Measurements from ENCODE around the gene SPECC1.
"Not testable (repeated sequence)": the region's sequence is repeated elsewhere in the genome, so short reads cannot be mapped to it uniquely, and the experiment has no call there.

SPECC1 gene

DNA sequence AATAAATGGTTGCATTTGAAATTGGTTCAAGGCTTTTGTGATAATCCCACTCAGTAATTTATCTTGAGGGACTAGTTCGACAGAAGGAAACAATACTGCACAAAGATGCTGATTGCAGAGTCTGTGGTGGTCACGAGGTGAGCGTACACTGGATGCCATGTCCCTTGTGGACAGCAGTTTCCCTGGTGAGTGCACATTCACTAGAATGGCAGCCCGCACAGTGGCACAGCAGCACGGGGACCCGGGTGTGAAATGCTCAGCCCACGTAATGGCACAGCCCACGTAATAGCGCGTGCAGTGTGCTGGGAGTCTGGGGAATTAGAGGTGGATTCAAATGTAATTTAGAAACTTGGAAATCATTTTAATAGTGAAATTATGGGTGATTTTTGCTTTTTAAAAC, 304.1 kb downstream of the SPECC1 start:
- DNase-seq (ENCODE audit: low read depth): no peak

DNA sequence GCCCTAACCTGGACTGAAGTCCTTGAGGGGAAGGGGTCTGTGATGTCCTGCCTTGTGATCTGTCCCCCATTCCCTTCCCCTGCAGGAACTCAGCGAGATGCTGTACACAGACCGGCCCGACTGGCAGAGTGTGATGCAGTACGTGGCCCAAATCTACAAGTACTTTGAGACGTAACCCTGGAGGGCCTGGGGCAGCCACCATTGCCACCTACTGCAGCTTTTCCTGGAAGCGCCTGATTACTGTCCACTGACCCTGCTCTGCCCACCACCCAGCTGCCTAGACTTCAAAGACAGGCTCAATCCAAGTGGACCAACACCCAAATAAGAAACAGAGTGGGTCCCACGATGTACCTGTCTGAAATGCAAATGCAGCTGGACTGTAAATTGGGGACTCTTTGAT, 304.7 kb downstream of the SPECC1 start:
- DNase-seq (ENCODE audit: low read depth): no peak

DNA sequence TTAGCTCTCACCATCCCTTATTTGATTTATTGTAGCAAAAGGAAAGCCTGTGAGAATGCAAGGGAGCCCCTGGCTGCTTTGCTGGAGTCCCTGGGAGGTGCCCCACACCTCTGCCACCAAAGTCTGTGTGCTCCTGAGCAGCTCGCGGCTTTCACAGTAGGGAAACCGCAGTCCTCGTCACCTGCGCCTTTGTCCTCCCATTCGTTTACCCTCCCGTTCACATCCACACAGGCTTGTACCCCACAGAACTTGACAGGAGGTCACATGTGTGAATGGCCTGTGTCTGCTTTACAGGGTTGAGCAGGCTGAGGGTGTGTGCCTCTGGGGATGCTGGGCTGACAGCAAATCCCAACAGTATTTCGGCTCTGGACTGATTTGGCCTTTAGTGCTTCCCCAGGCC, 305.7 kb downstream of the SPECC1 start:
- no peak for DNase-seq (ENCODE audit: low read depth)

DNA sequence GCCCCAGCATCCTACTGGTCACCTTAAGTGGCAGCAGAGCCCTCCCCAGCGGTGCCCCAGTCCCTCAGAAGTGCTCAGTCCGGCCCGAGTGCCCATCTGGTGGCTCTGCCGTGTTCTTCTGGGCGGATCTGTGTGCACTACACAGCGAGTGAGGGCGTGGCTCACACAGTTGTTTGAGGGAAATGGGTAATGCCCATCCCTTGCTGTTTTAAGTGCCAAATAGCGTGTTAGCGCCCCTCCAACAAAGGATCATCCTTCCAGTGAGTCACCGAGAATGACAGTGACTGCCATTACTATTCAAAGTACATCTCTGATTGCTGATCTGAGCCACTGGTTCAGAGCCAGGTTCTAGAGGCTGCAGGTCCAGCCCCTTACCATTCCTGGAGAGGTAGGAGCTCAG, 306.2 kb downstream of the SPECC1 start:
- DNase-seq (ENCODE audit: low read depth): no peak

DNA sequence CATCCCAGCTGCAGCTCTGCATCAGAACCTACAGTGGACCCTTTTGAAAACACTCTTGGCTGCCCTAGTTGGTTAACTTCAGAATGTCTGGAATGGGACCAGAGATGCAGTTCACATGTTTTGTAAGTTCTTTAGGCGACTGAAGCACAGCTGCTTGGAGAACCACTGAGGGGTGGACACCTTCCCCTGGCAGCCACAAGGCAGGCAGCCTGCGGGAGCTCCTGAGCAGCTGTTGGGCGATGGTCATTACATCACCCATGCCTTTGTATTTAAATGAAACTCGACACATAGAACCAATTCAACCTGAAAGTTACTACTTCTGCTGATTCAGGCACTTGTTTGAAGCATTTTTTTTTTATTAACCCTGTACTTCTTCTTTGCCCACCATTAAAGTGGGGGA, 306.7 kb downstream of the SPECC1 start:
- DNase-seq (ENCODE audit: low read depth): no peak

DNA sequence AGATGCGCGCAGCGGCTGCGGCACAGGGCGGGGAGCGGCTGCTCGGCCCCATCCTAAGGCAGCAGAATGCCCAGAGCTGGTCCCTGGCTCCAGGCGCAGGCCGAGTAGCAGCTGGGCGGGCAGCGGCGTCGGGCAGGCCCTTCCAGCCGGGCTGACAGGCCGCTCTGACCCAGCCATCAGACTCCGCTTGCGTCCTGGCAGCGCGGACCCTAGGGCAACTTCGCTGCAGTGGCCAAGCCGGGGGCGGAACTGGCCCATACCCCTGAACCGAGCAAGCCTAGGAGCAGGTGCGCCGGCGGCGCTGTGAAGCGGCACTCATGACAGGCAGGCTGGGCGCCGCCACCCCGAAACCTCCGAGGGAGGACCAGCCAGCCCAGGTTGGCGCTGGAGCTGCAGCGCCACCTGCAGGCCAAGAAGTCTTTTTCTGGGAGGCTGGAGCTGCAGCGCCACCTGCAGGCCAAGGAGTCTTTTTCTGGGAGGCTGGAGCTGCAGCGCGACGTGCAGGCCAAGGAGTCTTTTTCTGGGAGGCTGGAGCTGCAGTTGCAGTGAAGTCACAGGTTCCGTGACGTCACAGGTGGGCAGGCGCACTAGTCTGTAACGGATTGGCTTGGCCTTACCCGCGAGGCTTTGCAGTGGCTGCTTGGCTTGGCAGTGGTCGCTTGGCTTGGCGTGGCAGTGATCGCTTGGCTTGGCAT, 311.5 kb downstream of the SPECC1 start:
- peak; percentile 57 for DNase-seq (ENCODE audit: low read depth)

DNA sequence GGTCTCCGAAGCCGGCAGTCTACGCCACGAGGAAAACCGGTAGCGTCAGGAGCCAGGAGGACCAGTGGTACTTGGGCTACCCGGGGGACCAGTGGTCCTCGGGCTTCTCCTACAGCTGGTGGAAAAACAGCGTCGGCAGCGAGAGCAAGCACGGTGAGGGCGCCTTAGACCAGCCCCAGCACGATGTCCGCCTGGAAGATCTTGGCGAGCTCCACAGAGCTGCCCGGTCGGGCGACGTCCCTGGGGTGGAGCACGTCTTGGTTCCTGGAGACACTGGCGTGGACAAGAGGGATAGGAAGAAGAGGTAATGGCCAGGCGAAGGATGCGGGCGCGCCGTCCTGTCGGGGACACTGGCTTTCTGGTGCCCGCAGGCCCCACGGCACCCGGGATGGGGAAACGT, 312.2 kb downstream of the SPECC1 start:
- DNase-seq (ENCODE audit: low read depth): not testable (repeated sequence)

DNA sequence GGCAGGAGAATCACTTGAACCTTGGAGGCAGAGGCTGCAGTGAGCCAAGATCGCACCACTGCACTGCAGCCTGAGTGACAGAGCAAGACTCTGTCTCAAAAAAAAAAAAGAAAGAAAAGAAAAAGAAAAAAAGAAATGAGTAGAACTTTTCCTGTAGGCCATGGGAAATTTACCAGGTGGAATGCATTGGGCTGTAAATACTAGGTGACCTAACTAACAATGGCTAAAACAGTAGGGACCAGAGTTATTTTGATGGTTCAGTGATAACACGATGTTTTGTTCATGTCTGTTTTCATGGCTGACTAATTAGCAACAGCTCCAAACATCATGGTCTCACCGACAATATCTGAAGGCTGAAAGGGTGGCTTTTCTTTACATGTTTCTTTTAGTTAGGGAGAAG, 318.6 kb downstream of the SPECC1 start:
- DNase-seq (ENCODE audit: low read depth): not testable (repeated sequence)

DNA sequence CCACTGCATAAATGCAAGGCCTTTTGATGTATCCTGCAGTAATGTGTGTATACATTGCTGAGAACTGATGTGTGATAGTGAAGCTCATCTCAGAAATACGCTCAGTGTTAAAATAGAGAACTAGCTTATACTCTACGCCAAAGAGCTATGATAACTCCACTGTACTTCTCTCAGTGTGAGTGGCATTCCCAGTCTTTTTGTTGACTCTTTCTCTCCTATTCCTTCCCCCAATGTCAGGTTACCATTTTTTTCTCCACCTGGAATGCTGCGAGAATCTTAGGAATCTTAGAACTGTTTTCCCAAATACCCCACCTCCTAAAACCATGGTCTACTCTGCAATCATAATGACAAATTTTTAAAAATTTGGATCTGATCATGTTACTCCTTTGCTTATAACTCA, 342.2 kb downstream of the SPECC1 start:
- DNase-seq (ENCODE audit: low read depth): not testable (repeated sequence)

DNA sequence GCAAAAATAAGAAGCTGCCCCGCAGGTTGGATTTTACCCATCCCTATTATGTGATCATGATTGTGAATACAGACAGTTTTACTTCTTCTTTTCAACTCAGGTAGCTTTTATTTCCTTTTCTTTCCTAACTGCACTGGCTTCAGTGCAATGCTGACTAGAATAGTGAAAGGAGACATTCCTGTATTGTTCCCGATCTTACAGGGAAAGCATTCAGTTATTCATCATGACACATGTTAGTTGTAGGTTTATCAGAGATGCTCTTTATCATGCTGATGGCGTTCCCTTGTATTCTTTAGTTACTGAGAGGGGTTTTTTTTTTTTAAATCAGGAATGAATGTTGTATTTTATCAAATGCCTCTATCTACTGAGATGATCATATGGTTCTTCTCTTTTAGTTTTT, 343.4 kb downstream of the SPECC1 start:
- not testable (repeated sequence) for DNase-seq (ENCODE audit: low read depth)

DNA sequence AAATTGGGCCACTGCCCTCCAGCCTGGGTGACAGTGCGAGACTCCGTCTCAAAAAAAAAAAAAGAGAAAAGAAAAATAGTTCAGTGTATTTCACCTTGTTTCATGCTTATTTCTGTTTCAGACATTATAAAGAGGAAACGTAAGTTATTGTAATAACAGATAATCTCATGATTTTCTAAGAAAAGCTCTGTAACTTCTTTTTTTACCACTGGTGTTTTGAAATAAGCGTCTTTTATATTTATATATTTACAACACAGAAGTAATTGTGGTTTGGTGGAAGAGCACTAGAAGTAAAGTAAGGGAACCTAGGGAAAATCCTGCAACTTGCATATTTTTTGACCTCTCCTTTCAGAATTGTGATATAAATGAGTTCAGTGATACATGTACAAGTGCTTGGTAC, 354.7 kb downstream of the SPECC1 start:
- DNase-seq (ENCODE audit: low read depth): not testable (repeated sequence)
